Activated CD8-positive, alpha-beta memory T cell treated with anti-CD3 and anti-CD28 coated beads, Interleukin-2, amount 10 ng/mL, durations not matched to agents 7 days and 5 days (primary cell): ENCODE results near the gene FSD1. TPM values are rescaled to one million over a fixed set of nuclear protein-coding genes. Genes with fewer than 3 reads are reported as not detected.

ENCODE experiments used
- ATAC-seq: fragments of 150-1000 bp; cut with Tn5 transposase; one replicate; pipeline ENCODE4 v1.10.0; 2021; ENCODE audit warnings: moderate library complexity
- CTCF ChIA-PET: fragments of 350-600 bp; sonication (Branson Sonifier 250); formaldehyde crosslinking; loops from one replicate; lab custom pipeline; 2021; ENCODE audit warnings: antibody characterized with exemption; lab: Charles Lee
- DNase-seq: peaks from one replicate; pipeline ENCODE4 v3.0.0-alpha.2; 2020
- H3K27ac Mint-ChIP-seq: one replicate; pipeline ENCODE4 v1.8.0; 2021; ENCODE audit warnings: mild to moderate bottlenecking, mixed read lengths
- H3K27me3 Mint-ChIP-seq: one replicate; pipeline ENCODE4 v1.8.0; 2021; ENCODE audit warnings: mixed read lengths
- H3K36me3 Mint-ChIP-seq: one replicate; pipeline ENCODE4 v1.8.0; 2021; ENCODE audit warnings: mild to moderate bottlenecking, mixed read lengths
- H3K4me1 Mint-ChIP-seq: one replicate; pipeline ENCODE4 v1.8.0; 2021; ENCODE audit warnings: mixed read lengths
- H3K4me3 Mint-ChIP-seq: one replicate; pipeline ENCODE4 v1.8.0; 2021; ENCODE audit warnings: mild to moderate bottlenecking, moderate library complexity, mixed read lengths
- H3K9me3 Mint-ChIP-seq: one replicate; pipeline ENCODE4 v1.8.0; 2022; ENCODE audit warnings: low read depth, mixed read lengths
- total RNA-seq, 2 experiments: library from RNA; stranded (reverse); gene quantifications; one replicate each; pipeline ENCODE4 v1.2.3, GENCODE V29; 2021

Gene FSD1
- total RNA-seq, 2 experiments from 2014 or later, result 24.7 to 30.6 TPM

DNA sequence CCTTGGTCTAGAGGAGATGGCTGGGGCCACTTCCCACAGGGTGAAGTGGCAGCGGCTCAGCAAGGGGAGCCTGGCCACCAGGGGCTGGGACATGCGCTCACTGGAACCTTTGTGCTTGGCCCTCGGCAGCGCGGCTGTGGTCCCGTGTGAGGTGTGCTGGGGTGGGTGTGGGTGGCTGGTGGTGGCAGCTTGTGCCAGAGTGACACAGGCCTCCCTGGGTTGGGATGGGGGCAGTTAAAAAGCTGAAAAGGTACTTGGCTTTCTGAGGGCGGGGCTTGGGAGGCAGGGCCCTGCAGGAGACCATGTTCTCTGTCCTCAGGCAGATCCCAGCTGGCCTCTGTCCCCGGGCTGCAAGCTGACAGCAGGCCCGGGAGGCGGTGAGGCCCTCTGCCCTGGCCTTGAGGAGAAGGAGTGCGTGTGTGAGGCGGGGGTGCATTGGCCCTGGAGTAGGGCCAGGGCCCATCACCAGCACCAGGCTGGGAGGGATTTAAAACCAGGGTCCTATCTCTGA is 56.3 kb downstream of the FSD1 start:
- ATAC-seq (no peak), DNase-seq (no peak)
- CTCF ChIA-PET, result interaction anchor here (1.8 to 2.9 kb wide), 3 partner anchors 8 to 94 kb away, joined by 4 to 13 read pairs (median 12); partner anchors contain the start of gene SH3GL1
- H3K36me3 Mint-ChIP-seq, result peaks cover 3% of the 10 kb centered on the region
- H3K27ac Mint-ChIP-seq, result no peak overlapping the region
- H3K4me3 Mint-ChIP-seq, result no peak overlapping the region
- H3K27me3 Mint-ChIP-seq, result no peaks in the 10 kb centered on the region
- H3K4me1 Mint-ChIP-seq, result no peaks in the 10 kb centered on the region
- H3K9me3 Mint-ChIP-seq, result no peaks in the 10 kb centered on the region

DNA sequence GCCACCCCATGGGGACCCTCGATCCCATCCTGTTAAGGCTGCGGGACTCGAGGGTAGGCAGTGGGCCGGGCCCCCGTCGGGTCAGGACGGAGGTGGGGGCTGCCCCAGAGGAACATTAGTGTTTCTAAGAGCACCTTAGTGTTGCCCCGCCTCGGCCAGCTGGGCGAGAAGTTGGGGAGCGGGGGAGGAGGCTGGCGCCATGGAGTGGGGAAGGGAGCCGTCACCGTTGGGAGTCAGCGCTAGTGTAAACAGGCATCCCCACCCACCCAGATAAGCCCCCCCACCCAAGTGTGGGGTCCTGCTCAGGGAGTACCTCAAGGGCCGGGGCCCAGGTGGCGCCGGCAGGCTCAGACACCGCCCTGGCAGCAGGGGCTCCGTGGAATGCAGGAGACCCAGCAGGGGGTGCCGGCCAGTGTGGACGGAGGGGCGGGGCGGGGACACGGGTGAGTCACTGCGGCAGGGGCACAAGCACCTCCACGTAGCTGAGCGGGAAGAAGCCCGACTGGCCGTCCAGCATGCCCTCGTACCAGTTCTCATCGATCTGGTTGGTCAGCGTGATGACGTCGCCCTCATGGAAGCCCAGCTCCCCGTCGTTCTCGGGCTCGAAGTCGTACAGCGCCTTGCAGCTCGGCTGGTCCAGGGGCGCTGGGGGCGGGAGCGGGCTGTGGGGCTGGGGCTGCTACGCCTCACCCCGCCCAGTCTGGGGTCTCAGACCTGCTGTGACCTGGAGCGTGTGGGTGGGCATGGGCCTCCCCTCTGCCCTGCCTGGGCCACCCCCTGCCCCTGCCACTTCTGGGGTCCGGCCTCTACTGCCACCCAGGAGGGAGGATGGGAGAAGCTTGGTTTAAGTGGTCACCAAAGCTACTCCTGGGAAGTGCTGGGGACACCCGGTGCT is 57.0 kb downstream of the FSD1 start:
- Mint-ChIP-seq H3K27me3 (no peaks in the 10 kb centered on the region), H3K4me3 (no peak overlapping the region), H3K9me3 (no peaks in the 10 kb centered on the region), H3K27ac (no peak overlapping the region), H3K36me3 (peaks cover 4% of the 10 kb centered on the region), H3K4me1 (no peaks in the 10 kb centered on the region)
- DNase-seq (no peak), ATAC-seq (no peak)
- CTCF ChIA-PET, result interaction anchor here (0.9 to 2.5 kb wide), 3 partner anchors 9 to 39 kb away, joined by 3 to 13 read pairs (median 4); partner anchors contain the start of gene SH3GL1

DNA sequence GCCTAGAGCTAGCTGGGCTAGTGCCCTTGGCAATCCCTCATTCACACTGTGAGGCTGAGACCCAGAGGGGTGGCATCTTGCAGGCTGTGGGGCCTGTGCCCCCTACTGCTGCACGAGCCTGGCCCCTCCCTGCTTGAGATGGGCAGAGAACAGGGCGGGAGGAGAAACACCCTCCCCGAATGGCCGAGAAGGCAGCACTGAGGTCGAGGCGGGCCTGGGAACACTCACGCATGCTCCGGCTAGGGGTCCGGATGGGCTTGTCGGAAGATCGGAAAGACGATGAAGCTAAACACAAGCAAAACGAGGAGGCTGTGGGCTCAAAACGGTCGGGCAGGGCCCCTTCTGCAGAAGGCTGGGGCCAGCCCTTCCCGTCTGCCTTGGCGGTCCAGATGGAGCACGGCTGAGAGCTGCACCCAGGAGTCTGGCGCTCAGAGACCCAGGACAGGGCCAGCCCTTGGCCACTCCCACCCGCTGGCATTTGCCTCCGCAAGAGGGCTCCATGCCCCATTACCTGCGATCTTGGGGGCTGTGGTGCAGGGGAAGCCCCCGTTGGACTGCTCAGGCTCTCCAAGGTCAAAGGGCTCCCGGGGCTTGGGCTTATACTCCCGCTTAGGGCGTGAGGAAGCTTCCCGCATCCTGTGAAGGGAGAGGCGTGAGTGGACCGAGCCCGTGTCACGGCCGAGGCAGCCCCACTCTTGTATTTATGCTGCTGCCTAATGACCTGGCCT is 57.9 kb downstream of the FSD1 start:
- peaks cover 1% of the 10 kb centered on the region for H3K4me1 Mint-ChIP-seq
- H3K27ac Mint-ChIP-seq, result no peak overlapping the region
- ATAC-seq (no peak), DNase-seq (no peak)
- CTCF ChIA-PET, result interaction anchor here (0.9 to 2.5 kb wide), 4 partner anchors 10 to 38 kb away, joined by 3 to 13 read pairs (median 5); partner anchors contain the start of genes MPND and SH3GL1
- H3K4me3 Mint-ChIP-seq, result no peak overlapping the region
- no peaks in the 10 kb centered on the region for H3K9me3 Mint-ChIP-seq
- no peaks in the 10 kb centered on the region for H3K27me3 Mint-ChIP-seq
- peaks cover 9% of the 10 kb centered on the region for H3K36me3 Mint-ChIP-seq

DNA sequence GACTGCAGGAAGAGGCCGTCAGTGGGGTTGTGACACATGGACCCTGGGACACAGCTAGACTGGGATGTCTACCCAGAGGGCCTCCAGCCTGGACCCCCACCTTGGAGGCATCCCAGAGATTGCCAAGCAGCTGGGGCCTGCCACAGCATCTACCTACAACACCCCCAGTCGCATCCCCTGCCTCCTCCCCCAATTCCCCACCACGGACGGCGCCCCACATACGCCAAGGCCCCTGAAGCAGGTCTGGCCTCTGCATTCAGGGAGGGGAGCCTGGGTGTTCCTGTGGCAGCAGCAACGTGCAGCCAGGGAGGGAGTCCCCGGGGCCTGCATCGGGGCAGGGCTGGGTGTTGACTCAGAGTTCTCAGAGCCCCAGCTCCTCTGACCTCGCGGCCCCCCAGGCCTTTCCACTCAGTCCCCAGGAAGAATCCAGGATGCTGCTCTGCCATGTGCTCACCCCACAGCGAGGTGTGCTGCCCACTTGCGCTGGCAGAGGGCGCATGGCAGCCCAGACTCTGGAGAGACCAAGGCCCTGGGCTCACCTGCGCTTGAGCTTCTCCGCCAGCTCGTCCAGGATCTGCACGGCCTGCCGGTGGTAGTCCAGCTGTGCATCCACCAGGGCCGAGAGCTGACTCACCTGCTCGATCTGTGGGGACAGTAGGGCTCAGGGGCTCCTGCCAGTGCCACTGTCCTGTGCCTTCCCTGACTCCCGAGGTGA is 58.6 kb downstream of the FSD1 start:
- peaks cover 9% of the 10 kb centered on the region for H3K36me3 Mint-ChIP-seq
- CTCF ChIA-PET, result interaction anchor here (2.3 to 2.5 kb wide), 2 partner anchors 10 to 20 kb away, joined by 6 to 13 read pairs; partner anchors contain the start of gene MPND
- no peak for DNase-seq
- no peaks in the 10 kb centered on the region for H3K27me3 Mint-ChIP-seq
- peak; percentile 26 for ATAC-seq
- peaks cover 5% of the 10 kb centered on the region for H3K4me1 Mint-ChIP-seq
- no peak overlapping the region for H3K27ac Mint-ChIP-seq
- no peak overlapping the region for H3K4me3 Mint-ChIP-seq
- no peaks in the 10 kb centered on the region for H3K9me3 Mint-ChIP-seq

DNA sequence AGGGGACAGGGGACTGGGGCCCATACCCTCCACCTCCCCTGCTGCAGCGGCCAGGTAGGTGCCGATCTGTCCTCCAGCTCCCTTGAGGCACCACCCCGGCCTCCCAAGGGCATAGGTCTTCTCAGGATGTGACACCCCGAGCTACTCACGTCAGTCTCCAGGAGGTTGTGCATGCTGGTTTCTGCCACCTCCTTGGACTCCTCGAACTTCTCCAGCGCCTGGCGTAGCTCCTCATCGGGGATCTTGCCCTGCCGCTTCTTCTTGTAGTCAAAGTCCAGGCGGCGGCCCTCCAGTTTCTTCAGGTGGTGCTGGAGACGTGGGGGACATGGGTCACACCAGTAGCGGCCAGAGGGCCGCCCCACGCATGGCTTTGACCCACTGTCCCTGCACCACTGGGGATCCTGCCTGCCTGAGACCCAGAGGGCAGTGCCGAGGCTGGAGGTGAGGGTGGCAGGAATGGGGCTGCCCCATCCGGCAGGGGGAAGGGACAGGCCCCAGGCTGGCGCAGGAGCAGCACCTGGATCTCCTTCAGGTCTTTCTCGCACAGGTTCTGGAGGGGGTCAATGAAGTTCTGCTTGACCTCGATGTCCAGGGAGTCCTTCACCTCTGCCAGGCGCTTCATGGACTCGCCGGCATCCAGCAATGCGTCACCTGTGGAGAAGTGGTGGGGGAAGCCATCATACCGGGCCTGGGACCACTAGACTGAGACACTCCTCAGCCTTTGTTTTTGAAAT is 59.3 kb downstream of the FSD1 start:
- no peak for ATAC-seq
- CTCF ChIA-PET, result interaction anchor here (2.3 to 3.0 kb wide), 3 partner anchors 11 to 21 kb away, joined by 6 to 19 read pairs (median 13); partner anchors contain the start of gene MPND
- H3K36me3 Mint-ChIP-seq, result peaks cover 9% of the 10 kb centered on the region

DNA sequence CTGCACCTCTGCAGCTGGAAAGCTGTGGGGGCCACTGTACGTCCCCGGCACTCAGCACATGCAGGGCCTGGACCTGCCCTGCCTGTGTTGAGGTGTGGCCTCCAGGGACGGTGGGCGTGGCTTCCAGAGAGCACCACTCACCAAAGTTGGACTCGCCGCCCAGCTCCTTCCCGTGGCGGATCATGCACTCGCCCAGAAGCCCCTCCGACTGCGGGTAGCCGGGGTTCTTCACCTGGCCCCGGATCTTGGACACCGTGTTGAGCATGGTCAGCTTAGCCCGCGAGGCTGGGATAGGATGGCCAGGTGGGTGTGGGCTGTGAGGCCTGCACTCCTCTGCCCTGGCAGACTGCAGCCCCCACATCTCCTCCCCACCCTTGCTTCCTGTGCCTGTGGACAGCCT is 60.9 kb downstream of the FSD1 start:
- peaks cover 7% of the 10 kb centered on the region for H3K36me3 Mint-ChIP-seq
- DNase-seq (no peak), ATAC-seq (no peak)
- H3K9me3 Mint-ChIP-seq, result no peaks in the 10 kb centered on the region
- CTCF ChIA-PET, result interaction anchor here (1.2 to 3.0 kb wide), 3 partner anchors 13 to 98 kb away, joined by 4 to 19 read pairs (median 5); partner anchors contain the start of gene SH3GL1
- H3K27ac Mint-ChIP-seq, result no peak overlapping the region
- H3K4me3 Mint-ChIP-seq, result no peak overlapping the region
- peaks cover 28% of the 10 kb centered on the region for H3K4me1 Mint-ChIP-seq
- no peaks in the 10 kb centered on the region for H3K27me3 Mint-ChIP-seq

More for the DNA sequence above, 59.3 kb downstream of the FSD1 start:
- Mint-ChIP-seq H3K27me3 (no peaks in the 10 kb centered on the region), H3K4me3 (no peak overlapping the region), H3K27ac (no peak overlapping the region), H3K9me3 (no peaks in the 10 kb centered on the region), H3K4me1 (peaks cover 13% of the 10 kb centered on the region)
- no peak for DNase-seq

DNA sequence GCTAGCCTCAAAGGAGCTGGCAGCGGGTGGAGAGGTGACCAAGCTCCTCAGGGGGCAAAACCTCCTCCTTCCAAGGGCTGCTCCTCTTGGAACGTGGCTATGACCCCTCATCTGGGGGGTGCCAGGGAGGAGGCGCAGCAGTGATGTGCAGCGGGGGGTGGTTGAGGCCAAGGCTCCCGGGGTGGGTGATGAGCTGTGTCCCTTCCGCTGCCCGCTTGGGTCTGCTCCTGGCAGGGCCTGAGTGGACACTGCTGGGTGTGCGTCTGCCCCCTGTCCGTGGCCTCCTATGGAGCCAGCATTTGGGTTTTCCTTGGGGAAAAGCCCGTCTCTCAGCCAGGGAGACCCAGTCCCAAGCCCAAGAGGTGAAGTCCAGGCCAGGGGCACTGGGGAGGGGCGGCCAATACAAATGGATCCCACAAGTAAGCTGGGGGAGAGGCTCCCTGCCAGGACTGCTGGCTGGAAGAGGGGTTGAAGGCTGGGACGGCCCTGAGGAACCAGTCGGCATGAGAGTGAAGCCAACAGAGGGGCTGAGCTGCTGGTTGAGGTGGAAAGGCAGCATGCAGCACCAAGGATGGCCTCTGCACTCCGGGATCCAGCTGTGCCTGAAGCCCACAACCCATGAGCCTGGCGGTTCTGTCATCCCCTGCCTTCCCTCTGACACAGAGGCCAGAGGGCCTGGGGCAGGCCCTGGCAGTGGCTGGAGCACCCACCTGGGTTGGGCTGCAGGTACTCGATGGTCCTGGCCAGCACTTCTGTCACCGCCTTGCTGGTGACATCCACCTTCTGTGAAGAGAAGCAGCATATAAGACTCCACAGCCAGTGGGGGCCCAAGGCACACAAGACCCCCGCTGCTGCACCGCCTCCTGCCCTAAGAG is 61.6 kb downstream of the FSD1 start:
- ATAC-seq, result no peak
- Mint-ChIP-seq H3K4me1 (peaks cover 35% of the 10 kb centered on the region), H3K4me3 (no peak overlapping the region), H3K9me3 (no peaks in the 10 kb centered on the region), H3K27me3 (no peaks in the 10 kb centered on the region), H3K36me3 (peaks cover 7% of the 10 kb centered on the region), H3K27ac (no peak overlapping the region)
- no peak for DNase-seq
- CTCF ChIA-PET, result interaction anchor here (1.2 to 3.0 kb wide), 4 partner anchors 14 to 99 kb away, joined by 4 to 19 read pairs (median 6); partner anchors contain the start of gene SH3GL1

DNA sequence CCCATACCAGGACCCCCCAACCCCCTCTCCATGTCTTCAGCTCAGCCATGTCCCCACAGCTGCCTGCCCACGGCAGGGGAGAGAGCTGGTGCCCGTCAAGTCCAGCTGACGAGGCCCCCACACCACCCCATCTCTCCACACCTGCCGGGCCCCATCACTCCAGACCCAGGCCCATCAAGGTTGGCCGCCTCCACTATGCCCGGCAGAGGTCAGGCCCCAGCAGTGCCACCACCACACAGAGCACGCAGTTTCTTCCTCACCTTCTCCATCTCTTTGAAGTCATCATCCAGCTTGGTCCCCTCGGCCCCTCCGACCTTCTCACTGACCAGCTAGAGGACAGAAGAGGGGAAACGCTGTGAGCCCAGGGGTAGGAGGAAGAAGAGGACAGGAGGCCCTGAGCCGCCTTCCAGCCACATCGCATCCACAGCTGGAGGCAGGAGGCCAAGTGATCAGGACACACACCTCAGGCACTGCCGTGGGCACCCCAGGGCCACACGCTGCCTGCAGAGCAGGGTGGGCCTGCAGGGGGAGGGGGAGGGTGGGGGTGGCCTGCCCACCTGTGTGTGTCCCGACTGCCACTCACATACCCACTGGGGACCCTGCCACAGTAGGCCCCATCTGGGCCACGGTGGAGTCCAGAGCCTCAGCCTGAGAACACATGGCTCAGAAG is 62.4 kb downstream of the FSD1 start:
- no peak overlapping the region for H3K27ac Mint-ChIP-seq
- ATAC-seq, result no peak

DNA sequence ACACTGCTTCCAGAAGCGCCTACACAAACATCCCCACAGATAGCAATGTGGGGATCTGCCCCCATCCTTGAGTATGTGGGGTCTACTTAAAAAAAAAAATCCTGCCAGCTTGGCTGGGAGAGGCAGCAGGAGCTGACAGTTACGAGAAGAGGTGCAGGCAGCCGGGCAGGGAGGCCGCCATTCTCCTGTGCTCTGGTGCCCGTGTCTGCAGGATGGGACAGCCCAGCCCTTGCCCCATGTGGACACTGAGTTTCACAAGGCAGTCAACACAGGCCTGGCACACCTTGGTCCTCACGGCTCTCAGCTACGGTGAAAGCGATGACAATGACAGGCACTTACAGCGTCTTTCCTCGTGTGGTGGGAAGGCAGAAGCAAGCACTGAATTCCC is 62.9 kb downstream of the FSD1 start:
- no peak for ATAC-seq
- DNase-seq, result no peak
- H3K27me3 Mint-ChIP-seq, result no peaks in the 10 kb centered on the region
- peak overlapping the region; percentile 93 for H3K27ac Mint-ChIP-seq
- H3K4me1 Mint-ChIP-seq, result peaks cover 47% of the 10 kb centered on the region
- no peaks in the 10 kb centered on the region for H3K9me3 Mint-ChIP-seq
- H3K36me3 Mint-ChIP-seq, result peaks cover 7% of the 10 kb centered on the region
- no peak overlapping the region for H3K4me3 Mint-ChIP-seq
- CTCF ChIA-PET, result interaction anchor here (1.4 to 1.7 kb wide), 2 partner anchors 15 to 100 kb away, joined by 7 to 8 read pairs; no protein-coding TSS in a partner anchor

More for the DNA sequence above, 62.4 kb downstream of the FSD1 start:
- Mint-ChIP-seq H3K4me3 (no peak overlapping the region), H3K27me3 (no peaks in the 10 kb centered on the region), H3K4me1 (peaks cover 42% of the 10 kb centered on the region), H3K9me3 (no peaks in the 10 kb centered on the region), H3K36me3 (peaks cover 7% of the 10 kb centered on the region)
- no peak for DNase-seq
- CTCF ChIA-PET, result interaction anchor here (1.7 to 3.0 kb wide), 2 partner anchors 14 to 99 kb away, joined by 8 to 19 read pairs; no protein-coding TSS in a partner anchor

DNA sequence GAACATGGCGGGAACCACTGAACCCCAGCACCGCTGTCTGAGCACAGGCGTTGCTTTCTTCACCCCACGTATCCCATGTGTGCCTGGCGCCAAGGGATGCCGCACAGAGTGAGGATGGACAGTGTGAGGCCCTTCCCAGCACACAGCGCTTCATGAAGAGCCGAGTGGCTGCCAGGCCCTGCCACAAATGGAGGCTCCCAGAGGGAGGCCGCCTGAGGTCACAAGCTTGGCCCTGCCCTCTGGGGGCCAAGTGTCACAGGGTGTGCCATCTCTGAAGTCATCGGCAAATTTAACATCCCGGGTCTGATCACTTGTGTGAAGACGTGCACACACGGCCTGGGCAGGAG is 63.4 kb downstream of the FSD1 start:
- H3K27me3 Mint-ChIP-seq, result no peaks in the 10 kb centered on the region
- H3K4me1 Mint-ChIP-seq, result peaks cover 49% of the 10 kb centered on the region
- H3K27ac Mint-ChIP-seq, result peak overlapping the region; percentile 93
- no peak for DNase-seq
- H3K36me3 Mint-ChIP-seq, result peaks cover 7% of the 10 kb centered on the region
- ATAC-seq, result no peak
- CTCF ChIA-PET, result interaction anchor here (1.4 to 1.7 kb wide), 3 partner anchors 15 to 100 kb away, joined by 7 to 16 read pairs (median 8); partner anchors contain the start of gene SH3GL1
- H3K4me3 Mint-ChIP-seq, result no peak overlapping the region
- no peaks in the 10 kb centered on the region for H3K9me3 Mint-ChIP-seq
